NCI-H526 treated with DMSO at 0.1 percent for 48 hours (cell line): ENCODE results near the gene TACC2.

Source experiments
- DNase-seq: peaks from one replicate; lab custom pipeline; 2025; lab: John Stamatoyannopoulos, UW

Gene TACC2

DNA sequence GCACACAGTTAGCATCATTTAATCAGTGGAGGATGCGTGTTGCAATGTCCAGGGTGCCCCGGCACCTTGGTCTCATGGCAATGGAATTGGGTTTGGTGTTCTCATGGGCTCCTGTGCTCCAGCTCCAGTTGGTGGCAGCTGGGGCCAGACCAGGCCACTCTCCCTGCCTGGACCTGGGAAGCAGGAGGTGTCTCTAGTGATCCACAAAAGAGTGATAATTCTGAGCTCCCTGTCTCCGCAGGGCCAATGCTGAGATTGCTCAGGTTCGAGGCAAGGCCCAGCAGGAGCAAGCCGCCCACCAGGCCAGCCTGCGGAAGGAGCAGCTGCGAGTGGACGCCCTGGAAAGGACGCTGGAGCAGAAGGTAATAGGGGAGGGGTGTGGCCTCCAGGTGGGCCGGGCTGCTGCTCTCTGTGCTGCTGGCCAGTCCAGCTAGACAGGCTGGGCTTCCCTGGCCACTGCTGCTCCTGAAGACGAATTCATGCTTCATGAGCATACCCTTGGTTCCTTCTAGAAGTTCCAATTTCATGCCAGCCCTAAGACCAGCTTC lies 260.4 kb downstream of the TACC2 start:
- no peak for DNase-seq

DNA sequence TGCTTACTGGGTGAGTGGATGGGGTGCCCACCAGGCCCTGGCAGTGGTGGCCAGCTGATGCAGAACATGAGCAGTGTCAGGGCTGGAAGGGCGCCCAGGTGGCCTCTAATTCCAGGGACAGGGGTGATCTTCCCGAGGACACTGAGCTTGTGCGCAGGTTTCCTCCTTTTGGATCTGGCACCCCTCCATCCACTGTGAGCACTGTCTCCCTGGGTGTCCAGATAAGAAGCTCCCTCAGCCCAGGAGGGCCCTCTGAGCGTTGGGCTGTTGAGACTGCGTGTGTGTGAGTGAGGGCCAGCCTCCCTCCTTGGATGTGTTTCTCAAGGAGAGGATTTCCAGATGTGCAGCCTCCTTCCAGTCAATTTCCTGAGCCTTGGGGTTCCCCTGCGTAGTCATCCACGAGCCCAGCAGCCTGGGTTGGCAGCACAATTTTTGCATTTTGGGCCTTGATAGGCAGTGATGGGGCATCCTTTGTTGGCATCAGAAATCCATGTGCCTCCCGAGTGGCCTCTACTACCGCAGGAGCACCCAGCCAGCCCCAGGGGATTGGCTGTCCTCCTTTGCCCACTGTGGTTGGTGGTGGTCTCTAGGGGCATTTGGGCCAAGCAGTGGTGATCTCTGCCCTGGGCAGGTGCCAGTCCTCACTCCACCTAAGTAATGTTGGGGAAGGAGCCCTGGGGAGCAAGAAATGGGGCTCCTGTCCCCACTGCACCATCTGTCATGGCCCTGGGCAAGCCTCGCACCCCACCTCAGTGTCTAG lies 261.2 kb downstream of the TACC2 start:
- no peak for DNase-seq

DNA sequence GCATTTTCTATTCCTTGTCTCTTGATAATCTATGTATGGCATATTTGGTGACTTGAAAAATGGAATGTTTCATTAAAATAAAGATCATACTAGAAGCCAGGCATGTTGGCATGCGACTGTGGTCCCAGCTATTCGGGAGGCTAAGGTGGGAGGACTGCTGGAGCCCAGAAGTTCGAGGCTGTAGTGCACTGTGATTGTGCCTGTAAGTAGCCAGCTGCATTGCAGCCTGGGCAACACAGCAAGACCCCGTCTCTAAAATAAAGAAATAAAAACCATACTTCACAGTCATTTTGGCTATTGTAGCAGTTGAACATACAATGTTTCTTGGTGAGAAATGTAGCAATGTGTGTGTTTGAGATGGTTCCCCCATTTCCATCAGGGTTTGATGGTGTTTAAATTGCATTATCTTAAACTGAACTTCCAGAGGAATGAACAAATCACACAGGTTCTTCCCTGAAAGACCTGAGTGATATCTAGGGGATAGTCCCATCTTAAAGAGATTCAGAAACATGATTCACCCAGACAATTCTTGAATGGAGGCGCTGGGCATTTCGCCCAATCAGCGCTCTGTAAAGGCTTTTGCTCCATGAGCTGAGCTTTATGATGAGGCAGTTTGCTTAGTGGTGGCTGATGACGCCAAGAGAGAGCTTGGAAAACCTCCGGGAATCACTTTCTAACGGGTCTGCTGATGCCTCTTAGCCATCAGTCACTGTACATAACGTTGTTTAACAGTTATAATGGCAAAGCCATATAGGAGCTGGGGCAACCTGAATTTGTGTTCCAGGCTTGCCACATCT lies 262.7 kb downstream of the TACC2 start:
- DNase-seq: no peak

DNA sequence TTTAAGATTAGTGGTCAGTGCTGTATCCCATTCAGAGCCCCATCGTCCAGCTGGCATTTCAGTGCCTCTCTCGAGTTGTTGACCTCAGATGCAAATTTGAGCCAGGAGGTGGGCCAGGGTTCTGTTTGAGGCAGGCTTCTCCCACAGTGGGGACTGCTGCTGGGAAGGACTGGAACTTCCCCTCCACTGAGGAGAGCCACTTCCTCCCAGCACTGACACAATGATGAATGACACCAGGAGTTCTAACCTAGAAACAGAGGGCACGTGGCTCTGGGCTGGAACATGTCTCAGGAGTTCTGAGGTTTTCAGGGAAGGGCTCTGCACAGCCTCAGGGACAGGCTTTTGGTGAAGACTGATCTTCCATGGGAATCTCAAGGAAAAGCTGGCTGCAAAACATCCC lies 263.8 kb downstream of the TACC2 start:
- DNase-seq: no peak

DNA sequence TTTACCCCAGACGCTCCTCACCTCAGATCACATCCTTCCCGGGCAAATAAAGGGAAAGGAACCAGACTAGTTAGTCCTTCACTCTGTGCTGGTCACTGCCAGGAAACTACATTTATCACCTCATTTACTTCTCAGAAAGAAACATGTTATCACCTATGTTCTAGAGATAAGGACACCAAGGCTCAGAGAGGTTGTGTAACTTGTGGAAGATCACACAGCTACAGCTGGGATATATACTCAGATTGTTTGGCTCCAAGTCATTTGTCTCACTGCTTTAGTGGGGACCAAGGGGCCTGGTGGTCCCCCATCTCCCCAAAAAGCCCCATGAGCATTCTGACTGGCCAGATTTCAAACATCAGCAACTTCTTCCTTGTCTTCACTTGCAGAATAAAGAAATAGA lies 264.6 kb downstream of the TACC2 start:
- no peak for DNase-seq

GRCh38 chr10:122254831-122255230 lies 265.9 kb downstream of the TACC2 start:
- DNase-seq: no peak

GRCh38 chr10:122255509-122256301 lies 266.7 kb downstream of the TACC2 start:
- no peak for DNase-seq

DNA sequence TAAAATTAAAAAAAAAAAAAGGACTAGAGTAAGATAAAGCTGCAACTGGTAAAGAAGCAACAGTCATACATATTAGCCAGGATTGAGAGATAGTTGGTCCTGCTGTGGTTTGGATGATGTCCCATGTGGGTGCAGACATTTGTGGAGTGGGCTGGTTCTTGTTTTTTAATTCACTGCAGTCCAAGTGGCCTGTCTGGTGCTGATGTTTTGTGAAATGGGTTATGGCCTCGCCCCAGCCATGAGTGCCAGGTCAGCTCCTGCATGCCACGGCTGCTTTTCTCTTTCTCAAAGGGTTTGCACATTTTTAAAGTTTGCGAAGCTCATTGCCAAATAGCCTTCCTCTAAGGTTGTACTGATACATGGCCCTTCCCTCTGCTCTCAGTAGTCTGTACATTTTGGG lies 268.1 kb downstream of the TACC2 start:
- DNase-seq: no peak

DNA sequence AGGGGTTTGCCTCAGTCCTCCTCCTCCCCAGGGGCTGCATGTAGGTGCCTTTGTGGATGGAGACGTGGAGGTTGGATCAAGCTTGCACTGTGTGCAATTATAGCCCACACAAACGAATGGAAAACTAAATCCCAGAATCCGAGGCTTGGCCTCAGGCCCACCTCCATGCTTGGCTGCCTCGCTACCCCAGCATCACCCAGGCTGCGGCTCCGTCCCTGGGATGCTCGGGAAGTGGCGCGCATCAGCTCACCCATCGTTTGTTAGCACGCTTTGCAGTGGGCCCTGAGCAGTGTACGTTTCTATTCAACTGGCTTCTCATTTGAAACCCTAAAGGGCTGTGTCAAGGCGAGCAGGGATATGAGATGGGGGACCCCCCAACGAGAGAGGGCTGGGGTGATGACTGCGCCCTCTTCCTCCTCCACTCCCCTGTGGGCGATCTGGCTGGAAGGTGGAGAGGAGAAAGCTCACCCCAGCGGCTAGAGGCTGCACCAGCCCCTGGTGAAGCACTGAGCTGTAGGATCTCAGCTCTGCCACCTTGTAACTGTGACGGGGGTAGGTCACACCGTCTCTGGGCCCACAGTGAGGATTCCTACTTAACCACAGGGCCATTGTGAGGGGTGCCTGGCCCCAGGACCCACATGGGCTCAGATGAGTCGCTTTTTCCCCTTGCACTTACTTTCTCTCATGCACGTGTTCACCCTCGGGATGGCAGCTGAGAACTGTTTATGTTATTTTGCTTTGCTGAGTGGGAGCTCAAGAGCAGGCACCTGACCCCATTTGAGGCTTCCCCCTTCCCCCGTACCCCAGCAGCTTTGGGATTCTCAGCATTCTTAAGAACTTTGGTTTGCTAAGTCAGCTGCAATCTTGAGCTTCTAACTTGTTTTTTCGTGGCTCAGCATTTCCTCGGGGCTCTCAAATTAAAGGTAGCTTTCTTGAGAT lies 269.4 kb downstream of the TACC2 start:
- DNase-seq: no peak

DNA sequence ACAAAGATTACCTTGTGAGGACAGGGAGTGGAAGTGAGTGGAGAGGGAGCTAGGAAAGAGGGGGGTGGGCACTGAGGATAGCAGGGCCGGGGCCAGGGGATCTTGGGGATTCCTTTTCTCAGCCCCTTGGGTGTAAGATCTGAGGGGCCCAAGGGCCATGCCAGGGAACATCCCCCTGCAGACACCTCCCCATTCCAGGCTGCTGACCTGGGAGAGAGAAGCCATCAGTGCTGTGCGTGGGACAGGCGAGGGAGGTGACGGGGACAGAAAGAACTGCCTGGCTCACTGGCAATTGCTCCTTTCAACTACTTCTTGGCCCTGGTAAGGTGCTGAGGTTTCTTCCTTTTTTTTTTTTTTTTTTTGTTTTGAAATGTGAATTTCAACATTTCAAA lies 270.1 kb downstream of the TACC2 start:
- no peak for DNase-seq

- no peak for DNase-seq
Measured at GRCh38 chr10:122261584-122261983, 272.6 kb downstream of the TACC2 start.

- no peak for DNase-seq
Measured at GRCh38 chr10:122263971-122264370, 275.0 kb downstream of the TACC2 start.

DNA sequence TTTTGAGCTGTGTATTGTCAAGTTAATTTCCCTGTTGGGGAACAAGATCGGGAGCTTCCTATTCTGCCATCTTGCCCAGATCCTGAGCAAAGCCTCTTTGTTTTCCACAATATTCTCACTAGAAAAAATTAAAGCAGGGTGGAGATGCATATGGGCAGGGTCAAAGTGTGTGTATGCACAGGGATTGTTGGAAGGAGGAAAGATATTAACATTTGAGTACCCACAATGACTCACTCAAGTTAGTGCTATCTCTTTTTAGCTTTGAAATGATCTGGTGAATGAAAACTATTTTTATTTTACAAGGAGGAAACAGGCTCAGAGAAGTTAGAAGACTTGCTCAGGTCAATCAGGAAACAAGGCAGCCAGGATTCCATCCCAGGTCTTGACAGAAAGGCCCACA lies 275.5 kb downstream of the TACC2 start:
- no peak for DNase-seq

DNA sequence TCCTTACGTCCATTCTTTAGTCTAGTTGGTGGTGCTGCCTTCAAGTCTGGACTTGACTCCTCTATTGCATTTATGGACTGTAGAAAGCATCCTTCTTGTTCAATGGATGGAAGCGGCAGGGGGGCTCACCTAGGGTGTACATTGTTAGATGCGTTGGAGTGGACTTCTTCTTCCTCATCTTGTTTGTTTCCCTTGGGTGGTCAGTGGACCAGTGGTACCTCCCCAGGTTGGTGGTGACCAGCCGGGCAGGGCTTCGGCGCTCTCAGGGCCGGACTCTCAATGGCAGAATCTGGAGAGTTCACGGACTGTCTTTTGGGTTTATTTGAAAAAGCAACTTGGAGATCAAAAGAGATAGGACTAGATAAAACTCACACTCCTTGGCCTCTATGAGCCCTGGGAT lies 276.0 kb downstream of the TACC2 start:
- DNase-seq: no peak

DNA sequence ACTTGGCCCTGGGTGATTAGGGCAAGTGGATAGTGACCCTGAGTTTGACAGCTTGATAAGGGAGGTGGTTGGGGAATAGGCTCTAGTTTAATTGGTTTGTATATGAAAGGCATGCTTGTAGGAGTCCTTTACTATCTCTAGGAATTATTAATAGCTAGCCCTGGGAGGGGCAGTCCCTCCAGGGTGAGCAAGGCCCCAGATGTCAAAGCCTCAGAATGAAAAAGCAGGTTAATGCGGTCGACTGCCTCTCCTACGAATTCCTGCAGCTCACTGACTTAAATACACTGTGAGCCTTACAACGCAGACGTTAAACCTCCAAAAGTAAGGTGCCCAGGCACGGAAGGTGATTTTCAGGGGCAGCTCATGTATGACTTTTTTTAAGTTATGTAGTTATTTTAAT lies 276.9 kb downstream of the TACC2 start:
- DNase-seq: no peak

DNA sequence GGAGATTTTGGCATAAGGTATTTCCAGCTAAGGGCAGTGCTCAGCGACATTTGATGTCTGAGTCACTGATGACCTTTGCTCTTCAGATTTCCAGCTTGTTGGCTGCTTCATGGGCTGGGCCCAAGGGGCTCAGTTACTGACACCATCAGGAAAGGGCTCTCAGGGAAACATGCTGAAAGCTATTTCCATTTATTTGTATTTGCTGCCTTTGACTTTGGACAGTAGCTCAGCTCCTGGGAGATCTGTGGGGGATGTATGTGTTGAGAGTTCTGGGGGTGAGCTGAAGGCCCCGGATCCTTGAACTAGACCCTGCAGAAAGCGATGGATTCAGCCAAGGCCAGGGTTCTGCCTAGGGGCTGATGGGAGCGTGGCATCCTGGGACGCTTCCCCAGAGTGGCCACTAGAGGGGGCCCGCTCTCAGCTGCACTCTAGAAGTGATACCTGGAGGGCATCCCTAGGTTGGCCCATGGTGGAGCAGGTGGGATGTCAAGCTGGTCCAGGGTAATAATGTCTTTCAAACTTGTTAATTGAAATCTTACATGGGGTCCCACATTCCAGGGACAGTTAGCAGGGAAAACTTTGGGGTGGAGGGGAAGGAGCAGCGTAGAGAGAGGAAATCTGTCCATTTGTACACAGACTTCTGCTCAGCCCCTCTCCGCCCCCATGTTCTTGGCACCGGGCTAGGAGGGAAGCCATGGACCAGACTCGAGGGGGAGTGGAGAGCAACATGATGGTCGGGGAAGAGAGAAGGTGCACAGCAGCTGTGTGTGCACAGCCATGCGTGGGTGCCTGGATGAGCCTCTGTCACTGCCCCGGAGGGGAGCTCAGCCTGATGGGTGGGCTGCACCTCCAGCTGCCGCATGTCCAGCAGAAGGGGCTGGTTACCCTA lies 279.1 kb downstream of the TACC2 start:
- DNase-seq: no peak

DNA sequence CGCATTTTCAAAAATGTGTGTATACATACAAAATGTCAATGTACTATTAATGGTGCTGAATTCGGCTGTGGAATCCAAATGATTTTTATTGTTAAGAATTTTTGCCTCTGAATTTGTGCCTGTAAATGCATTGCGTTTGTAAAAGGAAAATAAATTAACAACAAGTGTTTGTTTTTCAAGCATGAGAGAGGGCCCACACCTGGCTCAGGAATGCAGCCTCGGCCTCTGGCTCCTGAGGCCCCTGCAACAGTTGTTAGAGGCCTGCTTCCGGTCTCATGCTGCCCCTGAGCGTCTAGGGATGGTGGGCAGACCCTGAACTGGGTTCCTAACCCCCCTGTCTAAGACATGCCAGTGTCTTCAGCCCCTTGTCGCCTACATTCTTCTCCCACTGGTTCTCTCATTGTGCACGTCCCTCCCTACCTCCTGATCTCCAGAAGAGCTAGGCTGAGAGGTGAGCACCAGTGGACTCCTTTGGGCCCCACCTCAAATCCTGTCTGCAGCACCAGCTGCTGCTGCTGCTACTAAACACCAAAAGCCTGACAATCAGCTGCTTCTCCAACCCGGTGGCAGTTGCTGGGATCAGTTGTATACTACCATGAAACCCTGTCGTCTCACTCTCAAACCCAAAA lies 280.2 kb downstream of the TACC2 start:
- no peak for DNase-seq

GRCh38 chr10:122271076-122271475 lies 282.1 kb downstream of the TACC2 start, which contains the start of gene BTBD16:
TSS of gene BTBD16 (plus strand) at chr10:122271296. CDS start at chr10:122275082, 3,786 bp downstream.
- no peak for DNase-seq

DNA sequence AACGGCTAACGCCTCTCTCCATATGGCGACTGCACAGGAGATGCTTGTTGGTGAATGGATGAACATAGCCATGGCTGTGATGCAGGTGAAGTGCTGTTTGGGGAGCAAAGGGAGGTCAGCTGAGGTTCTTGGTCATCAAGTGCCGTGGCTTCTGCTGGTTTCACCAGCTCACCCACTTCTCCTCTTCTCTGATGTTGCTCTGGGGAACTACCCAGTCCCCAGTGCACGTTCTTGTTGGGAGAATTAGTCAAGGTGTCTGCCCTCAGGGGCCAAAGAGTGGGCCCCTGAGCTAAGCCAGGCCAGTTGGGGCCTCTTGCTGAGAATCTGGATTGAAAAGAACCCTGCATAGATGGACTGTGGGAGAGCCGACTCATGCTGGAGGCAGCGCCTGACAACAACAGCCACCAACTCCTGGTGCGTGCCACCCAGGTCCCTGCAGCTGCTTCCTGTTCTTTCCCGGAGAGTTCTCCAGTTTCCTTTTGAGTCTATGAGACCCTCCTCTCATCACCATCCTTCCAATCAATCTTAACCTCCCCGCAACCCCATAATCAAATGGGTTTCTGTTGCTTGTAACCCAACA lies 285.1 kb downstream of the TACC2 start:
- DNase-seq: no peak
